WERI-Rb-1 (cell line): ENCODE measurements around the gene MN1.

Experiments used
- DNase-seq: peaks from one replicate; pipeline ENCODE4 v3.0.0-alpha.2; 2020
- H3K27ac ChIP-seq: fragments of 250-450 bp; sonication (Bioruptor Pico); 2 replicates; pipeline ENCODE4 v1.5.1; 2020; ENCODE audit warnings: mild to moderate bottlenecking, moderate library complexity
- H3K27me3 ChIP-seq: fragments of 250-450 bp; sonication (Bioruptor Pico); 2 replicates; pipeline ENCODE4 v1.5.1; 2021; ENCODE audit warnings: mild to moderate bottlenecking, low read depth, moderate library complexity; ENCODE audit not compliant: insufficient read depth, severe bottlenecking
- H3K36me3 ChIP-seq: fragments of 250-450 bp; sonication (Bioruptor Pico); 2 replicates; pipeline ENCODE4 v1.5.1; 2020; ENCODE audit warnings: mild to moderate bottlenecking, moderate library complexity
- H3K4me3 ChIP-seq: 2 replicates; pipeline ENCODE4 v1.5.1; 2011; ENCODE audit warnings: low read depth, mild to moderate bottlenecking, control low read depth, low read length
- H3K9me3 ChIP-seq: fragments of 250-450 bp; sonication (Bioruptor Pico); 2 replicates; pipeline ENCODE4 v1.5.1; 2021; ENCODE audit warnings: mild to moderate bottlenecking, moderate library complexity; ENCODE audit not compliant: severe bottlenecking
- CTCF ChIP-seq: IDR thresholded peaks from 2 replicates; pipeline ENCODE4 v1.5.1; 2011; ENCODE audit warnings: low read depth, mild to moderate bottlenecking, control low read depth, inconsistent platforms, low read length

MN1 gene

GRCh38 chr22:27699383-27700019, 102.1 kb downstream of the MN1 start:
- no peak for TF ChIP-seq CTCF
- no peak overlapping the region for H3K4me3 ChIP-seq
- no peaks in the 10 kb centered on the region for H3K27me3 ChIP-seq
- no peak overlapping the region for H3K27ac ChIP-seq
- no peak for DNase-seq
- peaks cover 18% of the 10 kb centered on the region for H3K9me3 ChIP-seq
- no peaks in the 10 kb centered on the region for H3K36me3 ChIP-seq

GRCh38 chr22:27698813-27699212, 102.7 kb downstream of the MN1 start:
- no peak overlapping the region for H3K27ac ChIP-seq
- H3K27me3 ChIP-seq = no peaks in the 10 kb centered on the region
- H3K9me3 ChIP-seq = peaks cover 18% of the 10 kb centered on the region
- H3K4me3 ChIP-seq = no peak overlapping the region
- no peaks in the 10 kb centered on the region for H3K36me3 ChIP-seq
- TF ChIP-seq CTCF = no peak
- DNase-seq = no peak
